Measurements from ENCODE around the gene ABHD12.

GRCh38 chr20:25310268-25310920, 80.2 kb downstream of the ABHD12 start:
- TF ChIP-seq, protein P1, sequence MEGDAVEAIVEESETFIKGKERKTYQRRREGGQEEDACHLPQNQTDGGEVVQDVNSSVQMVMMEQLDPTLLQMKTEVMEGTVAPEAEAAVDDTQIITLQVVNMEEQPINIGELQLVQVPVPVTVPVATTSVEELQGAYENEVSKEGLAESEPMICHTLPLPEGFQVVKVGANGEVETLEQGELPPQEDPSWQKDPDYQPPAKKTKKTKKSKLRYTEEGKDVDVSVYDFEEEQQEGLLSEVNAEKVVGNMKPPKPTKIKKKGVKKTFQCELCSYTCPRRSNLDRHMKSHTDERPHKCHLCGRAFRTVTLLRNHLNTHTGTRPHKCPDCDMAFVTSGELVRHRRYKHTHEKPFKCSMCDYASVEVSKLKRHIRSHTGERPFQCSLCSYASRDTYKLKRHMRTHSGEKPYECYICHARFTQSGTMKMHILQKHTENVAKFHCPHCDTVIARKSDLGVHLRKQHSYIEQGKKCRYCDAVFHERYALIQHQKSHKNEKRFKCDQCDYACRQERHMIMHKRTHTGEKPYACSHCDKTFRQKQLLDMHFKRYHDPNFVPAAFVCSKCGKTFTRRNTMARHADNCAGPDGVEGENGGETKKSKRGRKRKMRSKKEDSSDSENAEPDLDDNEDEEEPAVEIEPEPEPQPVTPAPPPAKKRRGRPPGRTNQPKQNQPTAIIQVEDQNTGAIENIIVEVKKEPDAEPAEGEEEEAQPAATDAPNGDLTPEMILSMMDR (IDR thresholded peaks at IDR 0.05; ENCODE audit: insufficient read depth, low read length), result peak; percentile 58
- TF ChIP-seq POLR2AphosphoS5 (IDR thresholded peaks at IDR 0.05; ENCODE audit: low read depth), result no peak
